ENCODE results near the gene UBE2QL1.

UBE2QL1 gene

GRCh38 chr5:6448622-6449464 lies at the start of gene UBE2QL1:
TSS of gene UBE2QL1 (plus strand) at chr5:6448859. CDS start at chr5:6448894, 35 bp downstream.
- TF ChIP-seq GATA3 (IDR thresholded peaks at IDR 0.05; ENCODE audit: low read depth, low read length) (no peak), GATA2 (IDR thresholded peaks at IDR 0.05; ENCODE audit: low read depth, low read length) (no peak)

GRCh38 chr5:6399980-6400910 lies 48.4 kb upstream of the UBE2QL1 start:
- TF ChIP-seq GATA3 (IDR thresholded peaks at IDR 0.05; ENCODE audit: low read depth, low read length), result no peak
- no peak for TF ChIP-seq GATA2 (IDR thresholded peaks at IDR 0.05; ENCODE audit: low read depth, low read length)

- TF ChIP-seq GATA3 (IDR thresholded peaks at IDR 0.05; ENCODE audit: low read depth, low read length) (no peak), GATA2 (IDR thresholded peaks at IDR 0.05; ENCODE audit: low read depth, low read length) (no peak)
These were observed 47.2 kb upstream of the UBE2QL1 start for GRCh38 chr5:6401410-6401809.

GRCh38 chr5:6402939-6403338 lies 45.7 kb upstream of the UBE2QL1 start:
- TF ChIP-seq GATA3 (IDR thresholded peaks at IDR 0.05; ENCODE audit: low read depth, low read length), result no peak
- no peak for TF ChIP-seq GATA2 (IDR thresholded peaks at IDR 0.05; ENCODE audit: low read depth, low read length)

GRCh38 chr5:6403416-6403815 lies 45.2 kb upstream of the UBE2QL1 start:
- TF ChIP-seq GATA2 (IDR thresholded peaks at IDR 0.05; ENCODE audit: low read depth, low read length) (no peak), GATA3 (IDR thresholded peaks at IDR 0.05; ENCODE audit: low read depth, low read length) (no peak)

- TF ChIP-seq GATA3 (IDR thresholded peaks at IDR 0.05; ENCODE audit: low read depth, low read length), result no peak
- no peak for TF ChIP-seq GATA2 (IDR thresholded peaks at IDR 0.05; ENCODE audit: low read depth, low read length)
These were observed 44.5 kb upstream of the UBE2QL1 start for GRCh38 chr5:6404129-6404528.

- no peak for TF ChIP-seq GATA3 (IDR thresholded peaks at IDR 0.05; ENCODE audit: low read depth, low read length)
- no peak for TF ChIP-seq GATA2 (IDR thresholded peaks at IDR 0.05; ENCODE audit: low read depth, low read length)
These were observed 43.1 kb upstream of the UBE2QL1 start for GRCh38 chr5:6405591-6405990.

- TF ChIP-seq GATA3 (IDR thresholded peaks at IDR 0.05; ENCODE audit: low read depth, low read length) (no peak), GATA2 (IDR thresholded peaks at IDR 0.05; ENCODE audit: low read depth, low read length) (no peak)
These were observed 41.0 kb upstream of the UBE2QL1 start for GRCh38 chr5:6407558-6408259.

GRCh38 chr5:6408260-6408596 lies 40.4 kb upstream of the UBE2QL1 start:
- TF ChIP-seq GATA3 (IDR thresholded peaks at IDR 0.05; ENCODE audit: low read depth, low read length) (no peak), GATA2 (IDR thresholded peaks at IDR 0.05; ENCODE audit: low read depth, low read length) (no peak)

GRCh38 chr5:6408627-6409446 lies 39.8 kb upstream of the UBE2QL1 start:
- no peak for TF ChIP-seq GATA2 (IDR thresholded peaks at IDR 0.05; ENCODE audit: low read depth, low read length)
- no peak for TF ChIP-seq GATA3 (IDR thresholded peaks at IDR 0.05; ENCODE audit: low read depth, low read length)

- no peak for TF ChIP-seq GATA3 (IDR thresholded peaks at IDR 0.05; ENCODE audit: low read depth, low read length)
- no peak for TF ChIP-seq GATA2 (IDR thresholded peaks at IDR 0.05; ENCODE audit: low read depth, low read length)
These were observed 38.2 kb upstream of the UBE2QL1 start for GRCh38 chr5:6410421-6410820.

GRCh38 chr5:6411141-6411540 lies 37.5 kb upstream of the UBE2QL1 start:
- no peak for TF ChIP-seq GATA2 (IDR thresholded peaks at IDR 0.05; ENCODE audit: low read depth, low read length)
- no peak for TF ChIP-seq GATA3 (IDR thresholded peaks at IDR 0.05; ENCODE audit: low read depth, low read length)

- TF ChIP-seq GATA3 (IDR thresholded peaks at IDR 0.05; ENCODE audit: low read depth, low read length) (no peak), GATA2 (IDR thresholded peaks at IDR 0.05; ENCODE audit: low read depth, low read length) (no peak)
These were observed 35.8 kb upstream of the UBE2QL1 start for GRCh38 chr5:6412811-6413210.

All from SH-SY5Y (cell line).